GM12801 (cell line): ENCODE measurements around the gene MAP1LC3A.

Experiments used
- CTCF ChIP-seq: IDR thresholded peaks from one replicate; pipeline ENCODE4 v1.5.1; 2011; ENCODE audit warnings: control low read depth; ENCODE audit not compliant: insufficient read length; ENCODE audit errors: extremely low read depth

Gene MAP1LC3A

GRCh38 chr20:34586488-34587163 is 28.1 kb downstream of the MAP1LC3A start:
- no peak for TF ChIP-seq CTCF

- TF ChIP-seq CTCF: no peak
Observed at GRCh38 chr20:34595377-34596184, 37.1 kb downstream of the MAP1LC3A start.

GRCh38 chr20:34600892-34601653 is 42.6 kb downstream of the MAP1LC3A start:
- no peak for TF ChIP-seq CTCF

GRCh38 chr20:34604980-34605788 is 46.7 kb downstream of the MAP1LC3A start:
- no peak for TF ChIP-seq CTCF

GRCh38 chr20:34607066-34607465 is 48.5 kb downstream of the MAP1LC3A start:
- TF ChIP-seq CTCF: no peak
